Endothelial cell of umbilical vein (primary cell): ENCODE data around the gene SP140.

Source experiments
- POLR2A ChIP-seq: IDR thresholded peaks from 2 replicates; pipeline ENCODE4 v1.6.1; 2012; ENCODE audit warnings: low read depth, mild to moderate bottlenecking, control low read depth, low read length
- TF ChIP-seq, protein P1 (sequence below), 2 donors: IDR thresholded peaks; 1 replicate in 1 of 2; 2 replicates in 1 of 2; pipeline ENCODE4 v1.5.1; 2011; ENCODE audit warnings: low read length in 2 of 2, mild to moderate bottlenecking in 2 of 2, moderate library complexity in 2 of 2, control low read depth in 1 of 2, inconsistent platforms in 1 of 2, low read depth in 1 of 2; ENCODE audit not compliant: insufficient read depth in 1 of 2; ENCODE audit errors: extremely low read depth in 1 of 2
- TF ChIP-seq, protein P2 (sequence below): IDR thresholded peaks from 2 replicates; pipeline ENCODE4 v1.6.1; 2011; ENCODE audit not compliant: insufficient read depth, insufficient read length

- TF ChIP-seq, protein P1, sequence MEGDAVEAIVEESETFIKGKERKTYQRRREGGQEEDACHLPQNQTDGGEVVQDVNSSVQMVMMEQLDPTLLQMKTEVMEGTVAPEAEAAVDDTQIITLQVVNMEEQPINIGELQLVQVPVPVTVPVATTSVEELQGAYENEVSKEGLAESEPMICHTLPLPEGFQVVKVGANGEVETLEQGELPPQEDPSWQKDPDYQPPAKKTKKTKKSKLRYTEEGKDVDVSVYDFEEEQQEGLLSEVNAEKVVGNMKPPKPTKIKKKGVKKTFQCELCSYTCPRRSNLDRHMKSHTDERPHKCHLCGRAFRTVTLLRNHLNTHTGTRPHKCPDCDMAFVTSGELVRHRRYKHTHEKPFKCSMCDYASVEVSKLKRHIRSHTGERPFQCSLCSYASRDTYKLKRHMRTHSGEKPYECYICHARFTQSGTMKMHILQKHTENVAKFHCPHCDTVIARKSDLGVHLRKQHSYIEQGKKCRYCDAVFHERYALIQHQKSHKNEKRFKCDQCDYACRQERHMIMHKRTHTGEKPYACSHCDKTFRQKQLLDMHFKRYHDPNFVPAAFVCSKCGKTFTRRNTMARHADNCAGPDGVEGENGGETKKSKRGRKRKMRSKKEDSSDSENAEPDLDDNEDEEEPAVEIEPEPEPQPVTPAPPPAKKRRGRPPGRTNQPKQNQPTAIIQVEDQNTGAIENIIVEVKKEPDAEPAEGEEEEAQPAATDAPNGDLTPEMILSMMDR (IDR thresholded peaks at IDR 0.05; ENCODE audit: extremely low read depth in 1 of 2, insufficient read depth in 1 of 2, low read depth in 1 of 2, low read length in 2 of 2): no peak
- TF ChIP-seq, protein P2, sequence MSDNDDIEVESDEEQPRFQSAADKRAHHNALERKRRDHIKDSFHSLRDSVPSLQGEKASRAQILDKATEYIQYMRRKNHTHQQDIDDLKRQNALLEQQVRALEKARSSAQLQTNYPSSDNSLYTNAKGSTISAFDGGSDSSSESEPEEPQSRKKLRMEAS: no peak
- TF ChIP-seq POLR2A: no peak
Measured at GRCh38 chr2:230231251-230231650, 5.7 kb downstream of the SP140 start.
